Tibial nerve (tissue), 3 donors: ENCODE results near the gene CMTM7.

Experiments
- CTCF ChIP-seq, 5 experiments: fragments of 200-600 bp in 3 of 5; fragments of 450-650 bp in 2 of 5; sonication (generic) in 3 of 5; IDR thresholded peaks; one replicate each; pipeline ENCODE4 v1.5.1; 2016 to 2019; ENCODE audit warnings: antibody characterized with exemption in 5 of 5, mild to moderate bottlenecking in 3 of 5, moderate library complexity in 2 of 5
- POLR2A ChIP-seq, 2 donors: fragments of 450-650 bp; IDR thresholded peaks; one replicate each; pipeline ENCODE4 v1.6.1; 2017; ENCODE audit warnings: antibody characterized with exemption in 2 of 2, mild to moderate bottlenecking in 2 of 2, moderate library complexity in 2 of 2

GRCh38 chr3:32438596-32439344 is 47.1 kb downstream of the CMTM7 start:
- TF ChIP-seq CTCF (IDR thresholded peaks at IDR 0.05), result no peak
- TF ChIP-seq POLR2A (IDR thresholded peaks at IDR 0.05), result no peak
